ENCODE measurements around the gene KCNJ16. TPM values are rescaled to one million over a fixed set of nuclear protein-coding genes. Genes with fewer than 3 reads are reported as not detected.
A peak's percentile ranks its signal among the peaks of the same experiment; 100 is the strongest.

Gene KCNJ16
- total RNA-seq, 4 donors from 2014 or later, result 0.44 TPM; not detected in 3

DNA sequence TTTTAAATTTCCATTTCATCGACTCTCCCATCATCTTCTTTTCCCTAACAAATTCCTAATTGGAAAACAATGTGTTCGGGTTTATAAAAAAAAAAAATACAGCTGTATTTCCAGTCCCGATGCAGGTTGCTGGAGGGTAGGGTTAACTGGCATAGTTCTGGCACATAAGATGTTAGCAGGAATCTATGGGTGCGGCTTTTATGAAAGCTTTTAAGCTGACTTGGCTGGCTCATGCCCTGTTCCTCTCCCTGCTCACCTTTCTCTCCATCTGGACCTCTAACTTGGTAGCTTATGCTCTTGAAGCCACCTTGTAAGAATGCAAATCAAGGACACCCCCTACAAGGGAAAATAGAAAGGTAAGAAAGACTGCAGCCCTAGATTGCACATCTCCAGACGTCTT, 61.1 kb downstream of the KCNJ16 start:
- Histone ChIP-seq H3K4me1 (peaks cover 18 to 50% (median 22%) of the 10 kb centered on the region in 3 donors), H3K36me3 (no peaks in the 10 kb centered on the region), H3K27ac (peak overlapping the region in 3 of 4 donors; percentile 81 to 88 (median 88)), H3K4me3 (no peak overlapping the region), H3K27me3 (no peaks in the 10 kb centered on the region), H3K9me3 (no peaks in the 10 kb centered on the region)
- 40 to 42% methylated on average over 5 of the region's 5 CpGs for WGBS, 2 donors
- no peak for DNase-seq
- intact Hi-C loops (cut with DNase I), result no loop called here
- no peak for TF ChIP-seq POLR2A (IDR thresholded peaks at IDR 0.05)
- TF ChIP-seq, protein P1, sequence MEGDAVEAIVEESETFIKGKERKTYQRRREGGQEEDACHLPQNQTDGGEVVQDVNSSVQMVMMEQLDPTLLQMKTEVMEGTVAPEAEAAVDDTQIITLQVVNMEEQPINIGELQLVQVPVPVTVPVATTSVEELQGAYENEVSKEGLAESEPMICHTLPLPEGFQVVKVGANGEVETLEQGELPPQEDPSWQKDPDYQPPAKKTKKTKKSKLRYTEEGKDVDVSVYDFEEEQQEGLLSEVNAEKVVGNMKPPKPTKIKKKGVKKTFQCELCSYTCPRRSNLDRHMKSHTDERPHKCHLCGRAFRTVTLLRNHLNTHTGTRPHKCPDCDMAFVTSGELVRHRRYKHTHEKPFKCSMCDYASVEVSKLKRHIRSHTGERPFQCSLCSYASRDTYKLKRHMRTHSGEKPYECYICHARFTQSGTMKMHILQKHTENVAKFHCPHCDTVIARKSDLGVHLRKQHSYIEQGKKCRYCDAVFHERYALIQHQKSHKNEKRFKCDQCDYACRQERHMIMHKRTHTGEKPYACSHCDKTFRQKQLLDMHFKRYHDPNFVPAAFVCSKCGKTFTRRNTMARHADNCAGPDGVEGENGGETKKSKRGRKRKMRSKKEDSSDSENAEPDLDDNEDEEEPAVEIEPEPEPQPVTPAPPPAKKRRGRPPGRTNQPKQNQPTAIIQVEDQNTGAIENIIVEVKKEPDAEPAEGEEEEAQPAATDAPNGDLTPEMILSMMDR (IDR thresholded peaks at IDR 0.05), result no peak

DNA sequence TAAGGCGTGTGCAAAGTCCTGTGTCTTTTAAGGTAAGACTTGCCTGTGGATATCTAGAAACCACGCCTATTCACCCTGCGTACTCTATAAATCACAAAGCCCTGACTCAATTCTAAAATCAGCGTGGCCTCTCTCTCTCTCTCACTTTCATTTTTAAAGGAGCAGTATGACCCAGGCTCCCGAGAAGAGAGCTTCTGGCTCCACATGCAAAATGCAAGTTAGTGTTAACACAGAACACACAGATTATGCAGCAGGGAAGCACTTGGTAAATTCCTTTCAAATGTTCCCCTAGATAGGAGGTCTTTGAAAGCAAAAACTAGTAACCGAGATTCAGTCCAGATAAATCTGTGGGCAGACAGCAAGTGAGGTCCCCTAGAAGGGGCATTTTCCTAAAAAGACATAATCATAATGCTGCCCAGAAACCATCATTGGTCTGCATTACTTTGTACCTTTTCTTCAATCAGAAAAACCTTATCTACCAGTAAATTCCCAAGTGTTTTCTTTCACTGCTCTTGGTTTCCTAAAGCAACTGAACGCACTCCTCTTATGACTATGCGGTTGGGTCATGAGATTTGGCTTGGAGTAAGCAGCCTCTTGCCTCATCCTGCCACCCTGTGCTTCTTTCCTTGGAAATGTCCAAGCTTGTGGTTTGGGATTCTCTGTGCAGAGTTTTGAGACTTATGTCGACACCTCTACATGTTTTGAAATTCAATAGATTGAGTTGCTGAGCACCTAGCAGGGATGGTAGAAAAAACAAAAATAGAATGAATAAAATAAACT, 62.6 kb downstream of the KCNJ16 start:
- intact Hi-C loops (cut with DNase I), result no loop called here
- no peak for DNase-seq
- H3K36me3 ChIP-seq, result no peaks in the 10 kb centered on the region
- H3K9me3 ChIP-seq, result no peaks in the 10 kb centered on the region
- peak overlapping the region; percentile 15 to 60 (median 36) for H3K4me3 ChIP-seq
- H3K4me1 ChIP-seq, result peaks cover 18 to 50% (median 22%) of the 10 kb centered on the region in 3 donors
- peak overlapping the region; percentile 81 to 90 (median 88) for H3K27ac ChIP-seq
- 8 to 15% methylated on average over 9 of the region's 9 CpGs for WGBS, 2 donors
- peak in 2 of 4 donors; percentile 15 to 21 for TF ChIP-seq POLR2A (IDR thresholded peaks at IDR 0.05)
- TF ChIP-seq, protein P1 (IDR thresholded peaks at IDR 0.05), result no peak
- H3K27me3 ChIP-seq, result no peaks in the 10 kb centered on the region

DNA sequence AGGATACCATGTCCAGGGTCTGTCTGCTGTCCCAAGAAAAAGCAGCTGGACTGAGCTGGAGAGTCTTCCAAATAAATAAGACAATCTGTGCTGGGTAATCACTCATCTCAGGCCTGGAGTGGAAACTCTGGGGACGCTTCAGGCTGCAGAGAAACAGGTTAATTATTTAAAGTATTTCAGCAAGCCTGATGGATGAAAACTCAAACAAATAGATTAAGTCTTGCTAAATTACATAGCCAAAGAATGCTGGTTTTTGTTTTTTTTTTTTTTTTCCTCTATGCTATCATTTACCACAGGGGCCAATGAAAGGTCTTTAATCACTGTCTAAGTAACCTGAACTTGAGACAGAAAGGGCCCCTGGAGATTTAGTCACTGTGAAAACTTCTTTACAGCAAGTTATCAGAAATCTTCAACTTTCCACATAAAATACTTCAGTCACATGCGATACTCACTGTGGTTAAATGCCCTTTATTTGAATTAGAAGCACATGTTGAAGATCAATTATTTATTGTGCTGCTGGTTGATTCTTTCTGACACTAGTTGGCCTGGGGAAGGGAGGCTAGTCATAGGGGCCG, 63.4 kb downstream of the KCNJ16 start:
- Histone ChIP-seq H3K36me3 (no peaks in the 10 kb centered on the region), H3K9me3 (no peaks in the 10 kb centered on the region), H3K27ac (peak overlapping the region; percentile 81 to 90 (median 88)), H3K4me3 (peak overlapping the region in 1 of 4 donors; percentile 60), H3K4me1 (peaks cover 18 to 50% (median 22%) of the 10 kb centered on the region in 3 donors), H3K27me3 (no peaks in the 10 kb centered on the region)
- intact Hi-C loops (cut with DNase I), result no loop called here
- TF ChIP-seq POLR2A (IDR thresholded peaks at IDR 0.05), result no peak
- TF ChIP-seq, protein P1 (IDR thresholded peaks at IDR 0.05), result no peak
- 65 to 73% methylated on average over 3 of the region's 3 CpGs for WGBS, 2 donors
- DNase-seq, result no peak

DNA sequence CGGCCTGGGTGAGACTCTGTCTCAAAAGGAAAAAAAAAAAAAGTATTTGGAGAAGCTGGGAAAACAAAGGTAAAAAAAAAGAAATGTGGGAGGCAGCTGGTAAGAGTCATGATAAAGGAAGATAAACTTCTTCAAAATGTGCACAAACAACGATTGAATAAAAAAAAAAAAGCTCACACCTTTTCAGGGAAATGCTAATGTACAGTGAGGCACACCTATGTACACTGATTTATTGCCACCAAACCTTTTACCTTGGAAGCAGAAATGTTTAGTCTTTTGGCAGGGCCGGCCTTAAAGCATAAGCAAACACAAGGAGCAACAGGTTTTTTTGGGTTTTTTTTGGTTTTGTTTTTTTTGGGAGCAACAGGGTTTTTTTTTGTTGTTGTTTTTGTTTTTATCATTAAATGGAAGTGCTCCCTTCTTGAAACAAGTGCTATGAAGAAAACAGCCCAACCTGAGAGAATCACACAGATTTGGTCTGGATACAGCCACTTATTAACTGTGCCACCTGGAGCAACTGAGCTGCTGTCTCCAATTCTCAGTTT, 64.5 kb downstream of the KCNJ16 start:
- intact Hi-C loops (cut with DNase I), result no loop called here
- H3K27me3 ChIP-seq, result no peaks in the 10 kb centered on the region
- H3K4me1 ChIP-seq, result peaks cover 18 to 58% (median 22%) of the 10 kb centered on the region in 3 donors
- DNase-seq, result no peak
- WGBS, 2 donors, result 37 to 51% methylated on average over 3 of the region's 3 CpGs
- H3K27ac ChIP-seq, result peak overlapping the region in 1 of 4 donors; percentile 88
- no peaks in the 10 kb centered on the region for H3K36me3 ChIP-seq
- no peaks in the 10 kb centered on the region for H3K9me3 ChIP-seq
- H3K4me3 ChIP-seq, result no peak overlapping the region
- TF ChIP-seq POLR2A (IDR thresholded peaks at IDR 0.05), result no peak
- TF ChIP-seq, protein P1 (IDR thresholded peaks at IDR 0.05), result no peak

All from esophagus squamous epithelium (tissue), 5 donors.